GM23338 (cell line): ENCODE measurements around the gene MOSMO. TPM values are rescaled to one million over a fixed set of nuclear protein-coding genes. Genes with fewer than 3 reads are reported as not detected.

Experiments
- ATAC-seq: fragments of 200-7000 bp; cut with Tn5 transposase; 3 replicates; pipeline ENCODE4 v1.9.1; 2020
- DNase-seq: peaks from one replicate; pipeline ENCODE4 v3.0.0-alpha.2; 2015; ENCODE audit warnings: low spot score
- H2AFZ ChIP-seq: fragments of 200-600 bp; sonication (generic); 2 replicates; pipeline ENCODE4 v1.8.0; 2016; ENCODE audit warnings: antibody characterized with exemption, mild to moderate bottlenecking, moderate library complexity
- H3F3A ChIP-seq: fragments of 200-600 bp; sonication (generic); replicated peaks from 2 replicates; pipeline ENCODE4 v1.8.0; 2017; ENCODE audit warnings: antibody characterized with exemption, mixed run types, low read depth
- H3K27ac ChIP-seq: fragments of 200-600 bp; sonication (generic); 2 replicates; pipeline ENCODE4 v1.6.1; 2016; ENCODE audit warnings: low read depth
- H3K27me3 ChIP-seq: fragments of 200-600 bp; sonication (generic); 2 replicates; pipeline ENCODE4 v1.8.0; 2016; ENCODE audit warnings: mild to moderate bottlenecking, mixed run types, moderate library complexity; ENCODE audit not compliant: insufficient read depth
- H3K36me3 ChIP-seq: fragments of 200-600 bp; sonication (generic); 2 replicates; pipeline ENCODE4 v1.8.0; 2016; ENCODE audit warnings: mild to moderate bottlenecking; ENCODE audit not compliant: insufficient read depth
- H3K4me1 ChIP-seq: fragments of 200-600 bp; sonication (generic); 2 replicates; pipeline ENCODE4 v1.8.0; 2016; ENCODE audit warnings: mild to moderate bottlenecking, moderate library complexity; ENCODE audit not compliant: insufficient read depth
- H3K4me2 ChIP-seq: fragments of 200-600 bp; sonication (generic); 2 replicates; pipeline ENCODE4 v1.7.1; 2017; ENCODE audit warnings: mixed run types
- H3K4me3 ChIP-seq: fragments of 200-600 bp; sonication (generic); 2 replicates; pipeline ENCODE4 v1.6.1; 2016; ENCODE audit warnings: mixed run types
- H3K79me2 ChIP-seq: fragments of 200-600 bp; sonication (generic); replicated peaks from 2 replicates; pipeline ENCODE4 v1.8.0; 2017; ENCODE audit warnings: mild to moderate bottlenecking; ENCODE audit not compliant: insufficient read depth
- H3K9me2 ChIP-seq: fragments of 200-600 bp; sonication (generic); 2 replicates; pipeline ENCODE4 v1.8.0; 2017; ENCODE audit not compliant: insufficient read depth
- H4K20me1 ChIP-seq: fragments of 200-600 bp; sonication (generic); replicated peaks from 2 replicates; pipeline ENCODE4 v1.8.0; 2017; ENCODE audit warnings: mild to moderate bottlenecking; ENCODE audit not compliant: insufficient read depth
- H3K27ac Mint-ChIP-seq: 2 replicates; pipeline ENCODE4 v1.8.0; 2020; ENCODE audit warnings: inconsistent platforms, mild to moderate bottlenecking, moderate library complexity, mixed read lengths
- H3K27me3 Mint-ChIP-seq: 3 replicates; pipeline ENCODE4 v1.8.0; 2022; ENCODE audit warnings: low read depth, mild to moderate bottlenecking, moderate library complexity, mixed read lengths, inconsistent platforms; ENCODE audit not compliant: insufficient read depth, poor library complexity
- H3K36me3 Mint-ChIP-seq: 3 replicates; pipeline ENCODE4 v1.8.0; 2021; ENCODE audit warnings: low read depth, mild to moderate bottlenecking, inconsistent platforms, moderate library complexity, mixed read lengths
- H3K4me1 Mint-ChIP-seq: 3 replicates; pipeline ENCODE4 v1.8.0; 2020; ENCODE audit warnings: mild to moderate bottlenecking, inconsistent platforms, mixed read lengths
- H3K4me3 Mint-ChIP-seq: 3 replicates; pipeline ENCODE4 v1.8.0; 2021; ENCODE audit warnings: moderate library complexity, mild to moderate bottlenecking, inconsistent platforms, mixed read lengths
- H3K9me3 Mint-ChIP-seq: 3 replicates; pipeline ENCODE4 v1.8.0; 2020; ENCODE audit warnings: moderate library complexity, mild to moderate bottlenecking, inconsistent platforms, mixed read lengths
- CREB1 ChIP-seq: fragments of 250-450 bp; sonication (Bioruptor Pico); IDR thresholded peaks from 2 replicates; pipeline ENCODE4 v1.5.0; 2020; ENCODE audit warnings: low read depth, mild to moderate bottlenecking, moderate library complexity
- EZH2 ChIP-seq: fragments of 200-600 bp; sonication (generic); IDR thresholded peaks from one replicate; pipeline ENCODE4 v1.8.0; 2017; ENCODE audit warnings: antibody characterized with exemption, mild to moderate bottlenecking, low read depth; ENCODE audit not compliant: unreplicated experiment
- EZH2phosphoT487 ChIP-seq: fragments of 200-600 bp; sonication (generic); IDR thresholded peaks from one replicate; pipeline ENCODE4 v1.8.1; 2018; ENCODE audit warnings: antibody characterized with exemption; ENCODE audit not compliant: unreplicated experiment
- JUNB ChIP-seq: IDR thresholded peaks from one replicate; pipeline ENCODE4 v1.6.1; 2016; ENCODE audit warnings: antibody characterized with exemption; ENCODE audit not compliant: unreplicated experiment
- NANOG ChIP-seq: IDR thresholded peaks from 2 replicates; pipeline ENCODE4 v1.6.1; 2016; ENCODE audit warnings: antibody characterized with exemption, borderline replicate concordance
- POLR2AphosphoS5 ChIP-seq: IDR thresholded peaks from 2 replicates; pipeline ENCODE4 v1.6.1; 2016; ENCODE audit warnings: antibody characterized with exemption, low read depth
- STAT1 ChIP-seq: IDR thresholded peaks from one replicate; pipeline ENCODE4 v1.6.1; 2016; ENCODE audit warnings: antibody characterized with exemption; ENCODE audit not compliant: unreplicated experiment
- ZNF114 ChIP-seq: fragments of 250-450 bp; sonication (Bioruptor Pico); IDR thresholded peaks from 2 replicates; pipeline ENCODE4 v1.5.0; 2020; ENCODE audit warnings: mild to moderate bottlenecking, moderate library complexity
- ZNF331 ChIP-seq: fragments of 250-450 bp; sonication (Bioruptor Pico); IDR thresholded peaks from 2 replicates; pipeline ENCODE4 v1.5.0; 2020; ENCODE audit warnings: low read depth, mild to moderate bottlenecking, moderate library complexity
- polyA plus RNA-seq: library from polyadenylated mRNA; unstranded; fragments of >200 nt; fragmentation: Nextera tagmentation; extraction: Ambion mirVana; gene quantifications from 2 replicates; pipeline ENCODE4 v1.2.1, GENCODE V29; 2016
- total RNA-seq: library from RNA; depleted of rRNA; stranded (reverse); fragments of >200 nt; shearing (Covaris generic); gene quantifications from 2 replicates; pipeline ENCODE4 v1.2.3, GENCODE V29; 2014
- TF ChIP-seq, protein P1 (sequence below), 2 experiments: fragments of 200-600 bp in 1 of 2; sonication (generic) in 1 of 2; conservative IDR thresholded peaks; 2 replicates each; pipeline versions ENCODE4 v1.5.1 to v1.6.1; 2016 to 2017; ENCODE audit warnings: antibody characterized with exemption in 2 of 2, low read depth in 2 of 2, mild to moderate bottlenecking in 2 of 2, moderate library complexity in 1 of 2
- TF ChIP-seq, protein P2 (sequence below): fragments of 250-450 bp; sonication (Bioruptor Pico); IDR thresholded peaks from 2 replicates; pipeline ENCODE4 v1.5.0; 2020; ENCODE audit warnings: mild to moderate bottlenecking, moderate library complexity
- TF ChIP-seq, protein P3 (sequence below): IDR thresholded peaks from 2 replicates; pipeline ENCODE4 v1.6.1; 2016; ENCODE audit warnings: antibody characterized with exemption

MOSMO gene
- total and polyA plus RNA-seq, 2 experiments from 2014 or later, result 8.7 to 19.2 TPM

DNA sequence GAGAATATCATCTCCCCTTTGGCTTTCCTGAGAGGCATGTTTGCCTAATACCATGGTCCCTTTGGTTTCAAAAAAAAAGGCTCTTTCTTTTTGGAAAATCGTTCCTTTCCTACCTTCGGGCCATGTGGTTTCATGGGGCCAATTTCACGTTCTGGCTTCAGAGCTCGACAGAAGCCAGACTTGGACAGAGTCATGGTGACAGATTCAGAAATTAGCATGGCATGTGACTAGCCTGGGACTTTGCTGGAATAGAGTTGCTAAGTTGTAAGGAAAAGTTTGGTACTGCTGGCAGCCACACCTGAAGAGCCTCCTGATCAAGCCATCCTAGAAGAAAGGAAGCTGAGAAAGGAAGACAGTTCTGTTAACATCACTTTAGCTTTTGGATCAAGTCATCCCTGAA, 82.0 kb downstream of the MOSMO start:
- Mint-ChIP-seq H3K36me3 (no peaks in the 10 kb centered on the region), H3K27me3 (no peaks in the 10 kb centered on the region), H3K4me3 (no peak overlapping the region), H3K4me1 (peaks cover 9% of the 10 kb centered on the region), H3K9me3 (no peaks in the 10 kb centered on the region), H3K27ac (no peak overlapping the region)
- H3K4me2 ChIP-seq, result no peak overlapping the region
- H3F3A ChIP-seq, result no peaks in the 10 kb centered on the region
- H3K27me3 ChIP-seq, result no peaks in the 10 kb centered on the region
- H3K36me3 ChIP-seq, result no peaks in the 10 kb centered on the region
- H2AFZ ChIP-seq, result no peak overlapping the region
- DNase-seq (no peak), ATAC-seq (no peak)
- TF ChIP-seq EZH2phosphoT487, result no peak
- no peak for TF ChIP-seq POLR2AphosphoS5
- no peak for TF ChIP-seq NANOG
- TF ChIP-seq, protein P1, sequence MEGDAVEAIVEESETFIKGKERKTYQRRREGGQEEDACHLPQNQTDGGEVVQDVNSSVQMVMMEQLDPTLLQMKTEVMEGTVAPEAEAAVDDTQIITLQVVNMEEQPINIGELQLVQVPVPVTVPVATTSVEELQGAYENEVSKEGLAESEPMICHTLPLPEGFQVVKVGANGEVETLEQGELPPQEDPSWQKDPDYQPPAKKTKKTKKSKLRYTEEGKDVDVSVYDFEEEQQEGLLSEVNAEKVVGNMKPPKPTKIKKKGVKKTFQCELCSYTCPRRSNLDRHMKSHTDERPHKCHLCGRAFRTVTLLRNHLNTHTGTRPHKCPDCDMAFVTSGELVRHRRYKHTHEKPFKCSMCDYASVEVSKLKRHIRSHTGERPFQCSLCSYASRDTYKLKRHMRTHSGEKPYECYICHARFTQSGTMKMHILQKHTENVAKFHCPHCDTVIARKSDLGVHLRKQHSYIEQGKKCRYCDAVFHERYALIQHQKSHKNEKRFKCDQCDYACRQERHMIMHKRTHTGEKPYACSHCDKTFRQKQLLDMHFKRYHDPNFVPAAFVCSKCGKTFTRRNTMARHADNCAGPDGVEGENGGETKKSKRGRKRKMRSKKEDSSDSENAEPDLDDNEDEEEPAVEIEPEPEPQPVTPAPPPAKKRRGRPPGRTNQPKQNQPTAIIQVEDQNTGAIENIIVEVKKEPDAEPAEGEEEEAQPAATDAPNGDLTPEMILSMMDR (conservative IDR thresholded peaks at IDR 0.05; ENCODE audit: low read depth in 2 of 2), result no peak
- TF ChIP-seq STAT1, result no peak
- TF ChIP-seq, protein P2, sequence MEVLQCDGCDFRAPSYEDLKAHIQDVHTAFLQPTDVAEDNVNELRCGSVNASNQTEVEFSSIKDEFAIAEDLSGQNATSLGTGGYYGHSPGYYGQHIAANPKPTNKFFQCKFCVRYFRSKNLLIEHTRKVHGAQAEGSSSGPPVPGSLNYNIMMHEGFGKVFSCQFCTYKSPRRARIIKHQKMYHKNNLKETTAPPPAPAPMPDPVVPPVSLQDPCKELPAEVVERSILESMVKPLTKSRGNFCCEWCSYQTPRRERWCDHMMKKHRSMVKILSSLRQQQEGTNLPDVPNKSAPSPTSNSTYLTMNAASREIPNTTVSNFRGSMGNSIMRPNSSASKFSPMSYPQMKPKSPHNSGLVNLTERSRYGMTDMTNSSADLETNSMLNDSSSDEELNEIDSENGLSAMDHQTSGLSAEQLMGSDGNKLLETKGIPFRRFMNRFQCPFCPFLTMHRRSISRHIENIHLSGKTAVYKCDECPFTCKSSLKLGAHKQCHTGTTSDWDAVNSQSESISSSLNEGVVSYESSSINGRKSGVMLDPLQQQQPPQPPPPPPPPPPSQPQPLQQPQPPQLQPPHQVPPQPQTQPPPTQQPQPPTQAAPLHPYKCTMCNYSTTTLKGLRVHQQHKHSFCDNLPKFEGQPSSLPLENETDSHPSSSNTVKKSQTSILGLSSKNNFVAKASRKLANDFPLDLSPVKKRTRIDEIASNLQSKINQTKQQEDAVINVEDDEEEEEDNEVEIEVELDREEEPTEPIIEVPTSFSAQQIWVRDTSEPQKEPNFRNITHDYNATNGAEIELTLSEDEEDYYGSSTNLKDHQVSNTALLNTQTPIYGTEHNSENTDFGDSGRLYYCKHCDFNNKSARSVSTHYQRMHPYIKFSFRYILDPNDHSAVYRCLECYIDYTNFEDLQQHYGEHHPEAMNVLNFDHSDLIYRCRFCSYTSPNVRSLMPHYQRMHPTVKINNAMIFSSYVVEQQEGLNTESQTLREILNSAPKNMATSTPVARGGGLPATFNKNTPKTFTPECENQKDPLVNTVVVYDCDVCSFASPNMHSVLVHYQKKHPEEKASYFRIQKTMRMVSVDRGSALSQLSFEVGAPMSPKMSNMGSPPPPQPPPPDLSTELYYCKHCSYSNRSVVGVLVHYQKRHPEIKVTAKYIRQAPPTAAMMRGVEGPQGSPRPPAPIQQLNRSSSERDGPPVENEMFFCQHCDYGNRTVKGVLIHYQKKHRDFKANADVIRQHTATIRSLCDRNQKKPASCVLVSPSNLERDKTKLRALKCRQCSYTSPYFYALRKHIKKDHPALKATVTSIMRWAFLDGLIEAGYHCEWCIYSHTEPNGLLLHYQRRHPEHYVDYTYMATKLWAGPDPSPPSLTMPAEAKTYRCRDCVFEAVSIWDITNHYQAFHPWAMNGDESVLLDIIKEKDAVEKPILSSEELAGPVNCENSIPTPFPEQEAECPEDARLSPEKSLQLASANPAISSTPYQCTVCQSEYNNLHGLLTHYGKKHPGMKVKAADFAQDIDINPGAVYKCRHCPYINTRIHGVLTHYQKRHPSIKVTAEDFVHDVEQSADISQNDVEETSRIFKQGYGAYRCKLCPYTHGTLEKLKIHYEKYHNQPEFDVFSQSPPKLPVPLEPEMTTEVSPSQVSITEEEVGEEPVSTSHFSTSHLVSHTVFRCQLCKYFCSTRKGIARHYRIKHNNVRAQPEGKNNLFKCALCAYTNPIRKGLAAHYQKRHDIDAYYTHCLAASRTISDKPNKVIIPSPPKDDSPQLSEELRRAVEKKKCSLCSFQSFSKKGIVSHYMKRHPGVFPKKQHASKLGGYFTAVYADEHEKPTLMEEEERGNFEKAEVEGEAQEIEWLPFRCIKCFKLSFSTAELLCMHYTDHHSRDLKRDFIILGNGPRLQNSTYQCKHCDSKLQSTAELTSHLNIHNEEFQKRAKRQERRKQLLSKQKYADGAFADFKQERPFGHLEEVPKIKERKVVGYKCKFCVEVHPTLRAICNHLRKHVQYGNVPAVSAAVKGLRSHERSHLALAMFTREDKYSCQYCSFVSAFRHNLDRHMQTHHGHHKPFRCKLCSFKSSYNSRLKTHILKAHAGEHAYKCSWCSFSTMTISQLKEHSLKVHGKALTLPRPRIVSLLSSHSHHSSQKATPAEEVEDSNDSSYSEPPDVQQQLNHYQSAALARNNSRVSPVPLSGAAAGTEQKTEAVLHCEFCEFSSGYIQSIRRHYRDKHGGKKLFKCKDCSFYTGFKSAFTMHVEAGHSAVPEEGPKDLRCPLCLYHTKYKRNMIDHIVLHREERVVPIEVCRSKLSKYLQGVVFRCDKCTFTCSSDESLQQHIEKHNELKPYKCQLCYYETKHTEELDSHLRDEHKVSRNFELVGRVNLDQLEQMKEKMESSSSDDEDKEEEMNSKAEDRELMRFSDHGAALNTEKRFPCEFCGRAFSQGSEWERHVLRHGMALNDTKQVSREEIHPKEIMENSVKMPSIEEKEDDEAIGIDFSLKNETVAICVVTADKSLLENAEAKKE (CRISPR knock-in tag), result no peak
- TF ChIP-seq, protein P3, sequence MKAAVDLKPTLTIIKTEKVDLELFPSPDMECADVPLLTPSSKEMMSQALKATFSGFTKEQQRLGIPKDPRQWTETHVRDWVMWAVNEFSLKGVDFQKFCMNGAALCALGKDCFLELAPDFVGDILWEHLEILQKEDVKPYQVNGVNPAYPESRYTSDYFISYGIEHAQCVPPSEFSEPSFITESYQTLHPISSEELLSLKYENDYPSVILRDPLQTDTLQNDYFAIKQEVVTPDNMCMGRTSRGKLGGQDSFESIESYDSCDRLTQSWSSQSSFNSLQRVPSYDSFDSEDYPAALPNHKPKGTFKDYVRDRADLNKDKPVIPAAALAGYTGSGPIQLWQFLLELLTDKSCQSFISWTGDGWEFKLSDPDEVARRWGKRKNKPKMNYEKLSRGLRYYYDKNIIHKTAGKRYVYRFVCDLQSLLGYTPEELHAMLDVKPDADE, result no peak
- no peak for TF ChIP-seq ZNF331
- no peak for TF ChIP-seq ZNF114 (CRISPR knock-in tag)
- TF ChIP-seq EZH2, result no peak
- TF ChIP-seq CREB1 (CRISPR knock-in tag), result no peak
- TF ChIP-seq JUNB, result no peak
- peaks cover 11% of the 10 kb centered on the region; the same call in 1 of the 2 replicates for H3K4me1 ChIP-seq
- no peaks in the 10 kb centered on the region for H3K79me2 ChIP-seq
- no peak overlapping the region for H3K27ac ChIP-seq
- no peak overlapping the region for H3K4me3 ChIP-seq
- peaks cover 10% of the 10 kb centered on the region; the same call in 1 of the 2 replicates for H3K9me2 ChIP-seq
- H4K20me1 ChIP-seq, result no peaks in the 10 kb centered on the region
